Ovary (tissue), 9 donors: ENCODE measurements around the gene CMTM3. TPM values are rescaled to one million over a fixed set of nuclear protein-coding genes. Genes with fewer than 3 reads are reported as not detected.
A peak's percentile ranks its signal among the peaks of the same experiment; 100 is the strongest.

ENCODE experiments used
- DNase-seq, 5 donors: peaks; one replicate each; pipeline ENCODE4 v3.0.0-alpha.2; 2019 to 2020
- H3K27ac ChIP-seq, 2 donors: fragments of 200-600 bp; one replicate each; pipeline versions ENCODE4 v1.5.1 to v1.8.0; 2019 to 2022
- H3K27me3 ChIP-seq: fragments of 200-600 bp; one replicate; pipeline ENCODE4 v1.8.0; 2022
- H3K36me3 ChIP-seq: fragments of 200-600 bp; sonication (generic); one replicate; pipeline ENCODE4 v1.5.1; 2019
- H3K4me1 ChIP-seq: one replicate; pipeline ENCODE4 v1.8.1; 2013; ENCODE audit warnings: mild to moderate bottlenecking, moderate library complexity; ENCODE audit not compliant: insufficient read depth
- H3K4me3 ChIP-seq: fragments of 200-600 bp; sonication (generic); one replicate; pipeline ENCODE4 v1.5.1; 2017
- H3K9me3 ChIP-seq, 2 donors: fragments of 200-600 bp in 1 of 2; sonication (generic) in 1 of 2; one replicate each; pipeline versions ENCODE4 v1.5.1 to v1.8.1; 2013 to 2019; ENCODE audit warnings: mild to moderate bottlenecking in 1 of 2, moderate library complexity in 1 of 2
- CTCF ChIP-seq, 3 donors: fragments of 450-650 bp in 2 of 3; fragments of 200-600 bp in 1 of 3; IDR thresholded peaks; one replicate each; pipeline versions ENCODE4 v1.5.1 to v1.8.0; 2016 to 2022; ENCODE audit warnings: antibody characterized with exemption in 3 of 3, mild to moderate bottlenecking in 1 of 3
- EP300 ChIP-seq: sonication (generic); formaldehyde crosslinking; IDR thresholded peaks from one replicate; pipeline ENCODE4 v1.6.1; 2017; ENCODE audit warnings: antibody characterized with exemption
- POLR2A ChIP-seq: fragments of 450-650 bp; IDR thresholded peaks from one replicate; pipeline ENCODE4 v1.6.1; 2017; ENCODE audit warnings: antibody characterized with exemption, mild to moderate bottlenecking, moderate library complexity
- WGBS, 3 donors: extraction: QIAGEN DNeasy Blood & Tissue Kit in 1 of 3; methylation state at CpG; one replicate each; pipeline versions ENCODE4 v1.1.5 to v1.1.7; 2013 to 2017; 5-methylcytosine and 5-hydroxymethylcytosine counted together
- intact Hi-C, 4 donors: fragments of 100-400 bp; cut with DNase I; formaldehyde crosslinking; loops; one replicate each; pipeline versions ENCODE4 v1.11.0 to v1.15.1; 2022 to 2023
- polyA plus RNA-seq, 2 donors: library from polyadenylated mRNA; stranded (reverse); fragments of 200-250 nt in 1 of 2; fragments of 350-450 nt in 1 of 2; fragmentation: Illumina TruSeq in 1 of 2; extraction: RNeasy Lipid Tissue Mini Kit (QIAGEN cat#74804) in 1 of 2; gene quantifications; one replicate each; pipeline ENCODE4 v1.2.3, GENCODE V29; 2013 to 2014
- total RNA-seq, 7 donors: library from RNA; depleted of rRNA in 2 of 7; stranded (reverse); fragments of >200 nt in 2 of 7; fragmentation: NEBNext Ultra II Directional in 3 of 7; extraction: Animal tissue kit (Norgen Biotek cat#: 25700) in 3 of 7; gene quantifications; one replicate each; pipeline versions ENCODE4 v1.1.0 to v1.2.4, GENCODE V29; 2016 to 2023
- donor health status: DM: no; HTN: no; CAD: no; lungs with moderate emphysema.
- donor health status: DM: no; HTN: no; CAD: no.
- donor health status: Bipolar disorder and iron deficiency.
- donor health status: DM: yes; HTN: yes; CAD: no.
- donor health status: DM: no; HTN: no; CAD: no.
- donor health status: DM: yes; HTN: yes; CAD: no.

The CMTM3 gene
- total and polyA plus RNA-seq, 9 donors = 22.9 to 60.5 (median 43.2) TPM

GRCh38 chr16:66617010-66617434 lies 12.5 kb downstream of the CMTM3 start:
- TF ChIP-seq CTCF (IDR thresholded peaks at IDR 0.05) = no peak
- TF ChIP-seq POLR2A = no peak
- TF ChIP-seq EP300 = no peak
- no peaks in the 10 kb centered on the region for H3K27me3 ChIP-seq
- WGBS, 3 donors = 65 to 75% (median 68%) methylated on average over 2 of the region's 2 CpGs
- no peak overlapping the region for H3K4me3 ChIP-seq
- no peaks in the 10 kb centered on the region for H3K9me3 ChIP-seq
- no peak overlapping the region for H3K27ac ChIP-seq
- no peak for DNase-seq
- intact Hi-C loops = no loop called here
- peaks cover 3% of the 10 kb centered on the region for H3K4me1 ChIP-seq
- no peaks in the 10 kb centered on the region for H3K36me3 ChIP-seq

DNA sequence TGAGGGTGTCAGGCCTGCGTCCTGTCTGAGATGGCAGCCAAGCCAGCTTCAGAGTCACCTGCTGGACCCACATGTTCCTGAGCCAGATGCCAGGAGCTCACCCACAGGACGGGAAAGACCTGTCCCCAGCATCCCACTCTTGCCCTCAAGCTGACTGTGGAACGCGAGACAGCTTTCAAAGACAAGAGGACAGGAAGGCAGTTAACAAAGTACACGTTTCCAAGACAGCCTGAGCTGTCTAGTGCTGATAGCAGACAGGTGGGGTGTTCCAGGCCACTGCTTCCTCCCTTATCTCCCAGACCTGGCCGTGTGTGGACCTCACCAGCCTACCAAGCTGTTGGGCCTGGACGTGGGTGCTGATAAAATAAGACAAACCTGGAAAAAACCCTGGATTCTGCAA lies 13.2 kb downstream of the CMTM3 start:
- DNase-seq = peak in 1 of 5 donors; percentile 24
- no peak overlapping the region for H3K27ac ChIP-seq

GRCh38 chr16:66618588-66619375 lies 14.3 kb downstream of the CMTM3 start:
- Histone ChIP-seq H3K4me1 (peaks cover 3% of the 10 kb centered on the region), H3K36me3 (no peaks in the 10 kb centered on the region), H3K9me3 (no peaks in the 10 kb centered on the region), H3K27ac (no peak overlapping the region), H3K27me3 (no peaks in the 10 kb centered on the region), H3K4me3 (no peak overlapping the region)
- WGBS, 3 donors = 41 to 48% (median 47%) methylated on average over 8 to 10 of the region's 10 CpGs
- no peak for TF ChIP-seq CTCF (IDR thresholded peaks at IDR 0.05)
- no peak for TF ChIP-seq EP300
- TF ChIP-seq POLR2A = no peak
- intact Hi-C loops = no loop called here
- DNase-seq = peak in 2 of 5 donors; percentile 34 to 41

More for the DNA sequence above, 13.2 kb downstream of the CMTM3 start:
- Histone ChIP-seq H3K27me3 (no peaks in the 10 kb centered on the region), H3K4me1 (peaks cover 3% of the 10 kb centered on the region), H3K4me3 (no peak overlapping the region), H3K9me3 (no peaks in the 10 kb centered on the region), H3K36me3 (no peaks in the 10 kb centered on the region)
- intact Hi-C loops = no loop called here
- 44 to 60% (median 46%) methylated on average over 7 of the region's 7 CpGs for WGBS, 3 donors
- no peak for TF ChIP-seq POLR2A
- no peak for TF ChIP-seq EP300
- TF ChIP-seq CTCF (IDR thresholded peaks at IDR 0.05) = no peak

DNA sequence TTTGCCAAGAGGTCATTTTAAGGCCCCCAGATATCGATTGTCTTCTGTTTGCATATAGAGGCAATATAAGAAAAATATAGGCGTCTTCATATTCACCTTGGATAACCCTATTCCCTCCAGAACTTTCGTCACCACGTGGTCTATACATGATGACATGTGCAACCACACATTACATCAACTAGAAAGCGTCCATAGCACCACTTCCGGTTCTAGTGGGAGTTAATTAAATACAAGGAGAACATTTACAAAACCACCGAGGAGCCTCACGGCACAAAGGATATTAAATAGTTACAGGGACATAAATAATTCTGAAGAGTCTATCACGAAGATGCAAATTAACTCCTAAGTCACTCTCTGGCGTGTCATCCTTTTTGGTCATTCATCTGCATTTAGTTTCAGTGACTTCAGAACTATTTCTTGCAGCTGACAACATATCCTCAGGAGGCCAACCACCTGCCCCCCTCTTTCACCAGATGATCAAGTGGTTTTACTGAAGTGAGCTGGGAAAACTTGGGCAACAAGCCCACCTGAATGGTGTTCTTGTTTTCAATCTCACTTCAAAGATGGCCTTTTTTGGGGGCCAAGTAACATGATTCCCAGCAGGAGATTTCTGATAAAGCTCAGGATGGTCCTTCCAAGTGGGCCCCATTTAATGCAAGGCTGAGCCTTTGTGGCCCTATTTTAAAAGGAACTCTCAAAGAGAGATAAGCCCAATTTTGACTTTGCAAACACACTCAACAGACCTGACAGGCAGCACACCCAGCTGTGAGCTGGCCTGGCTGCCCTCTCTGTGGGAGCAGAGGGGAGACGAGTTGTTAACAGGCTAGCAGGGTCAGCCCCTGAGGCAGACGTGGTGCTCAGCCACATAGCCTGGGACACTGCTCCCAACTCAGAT lies 15.3 kb downstream of the CMTM3 start:
- no peak overlapping the region for H3K4me3 ChIP-seq
- no peaks in the 10 kb centered on the region for H3K9me3 ChIP-seq
- no peak for TF ChIP-seq EP300
- no peak for TF ChIP-seq POLR2A
- no peak for TF ChIP-seq CTCF (IDR thresholded peaks at IDR 0.05)
- DNase-seq = no peak
- H3K27me3 ChIP-seq = no peaks in the 10 kb centered on the region
- H3K27ac ChIP-seq = no peak overlapping the region
- peaks cover 3% of the 10 kb centered on the region for H3K4me1 ChIP-seq
- WGBS, 3 donors = 78 to 82% (median 80%) methylated on average over 12 of the region's 12 CpGs
- intact Hi-C loops = loop anchor here in 1 of 4 donors (10.0 kb wide), 1 partner anchor 1155 kb away; no protein-coding TSS in a partner anchor
- H3K36me3 ChIP-seq = no peaks in the 10 kb centered on the region
